Fibroblast of pulmonary artery (primary cell): Measurements from ENCODE around the gene SUSD2.
"Not testable (repeated sequence)": the region's sequence is repeated elsewhere in the genome, so short reads cannot be mapped to it uniquely, and the experiment has no call there.

Experiments
- DNase-seq: peaks from one replicate; pipeline ENCODE4 v3.0.0-alpha.2; 2010; ENCODE audit warnings: low read depth
- H3K4me3 ChIP-seq: replicated peaks from 2 replicates; pipeline ENCODE4 v1.5.1; 2011; ENCODE audit warnings: low read depth, mild to moderate bottlenecking, control low read depth, low read length, moderate library complexity
- TF ChIP-seq, protein P1 (sequence below): IDR thresholded peaks from 2 replicates; pipeline ENCODE4 v1.5.1; 2011; ENCODE audit warnings: mild to moderate bottlenecking, control low read depth, low read length, inconsistent platforms; ENCODE audit errors: missing control alignments

SUSD2 gene

DNA sequence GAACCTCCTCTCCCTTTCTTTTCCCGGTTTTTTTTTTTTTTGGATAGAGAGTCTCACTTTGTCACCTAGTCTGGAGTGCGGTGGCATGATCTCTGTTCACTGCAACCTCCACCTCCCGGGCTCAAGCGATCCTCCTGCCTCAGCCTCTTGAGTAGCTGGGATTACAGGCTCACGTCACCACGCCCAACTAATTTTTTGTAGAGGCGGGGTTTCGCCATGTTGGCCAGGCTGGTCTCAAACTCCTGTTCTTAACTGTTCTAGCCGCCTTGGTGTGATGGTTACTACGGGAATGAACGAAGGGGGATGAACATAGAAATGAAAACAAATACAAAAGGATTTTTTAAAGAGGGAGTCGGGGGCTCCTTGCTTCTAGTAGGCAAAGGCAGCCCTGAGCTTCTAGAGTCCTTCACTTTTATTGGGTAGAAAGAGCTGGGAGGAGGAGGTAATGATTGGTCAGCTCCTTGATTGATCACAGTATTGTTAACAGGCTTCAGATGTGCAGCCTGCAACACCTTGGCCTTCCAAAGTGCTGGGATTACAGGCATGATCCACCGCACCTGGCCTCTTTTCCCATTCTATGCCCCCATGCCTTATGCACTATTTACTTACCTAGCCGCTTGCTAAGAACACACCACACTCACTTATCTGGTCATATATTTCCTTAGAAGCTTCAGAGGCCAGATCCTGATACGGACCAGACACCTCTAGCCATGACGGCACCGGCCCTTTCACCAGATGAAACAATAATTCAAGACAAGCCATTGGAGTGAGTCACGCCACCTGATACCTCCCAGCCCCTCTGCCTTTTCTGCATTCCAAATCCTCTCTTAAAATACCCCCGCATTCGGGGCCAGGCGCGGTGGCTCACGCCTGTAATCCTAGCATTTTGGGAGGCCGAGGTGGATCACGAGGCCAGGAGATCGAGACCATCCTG lies 20.7 kb downstream of the SUSD2 start:
- DNase-seq = no peak
- TF ChIP-seq, protein P1, sequence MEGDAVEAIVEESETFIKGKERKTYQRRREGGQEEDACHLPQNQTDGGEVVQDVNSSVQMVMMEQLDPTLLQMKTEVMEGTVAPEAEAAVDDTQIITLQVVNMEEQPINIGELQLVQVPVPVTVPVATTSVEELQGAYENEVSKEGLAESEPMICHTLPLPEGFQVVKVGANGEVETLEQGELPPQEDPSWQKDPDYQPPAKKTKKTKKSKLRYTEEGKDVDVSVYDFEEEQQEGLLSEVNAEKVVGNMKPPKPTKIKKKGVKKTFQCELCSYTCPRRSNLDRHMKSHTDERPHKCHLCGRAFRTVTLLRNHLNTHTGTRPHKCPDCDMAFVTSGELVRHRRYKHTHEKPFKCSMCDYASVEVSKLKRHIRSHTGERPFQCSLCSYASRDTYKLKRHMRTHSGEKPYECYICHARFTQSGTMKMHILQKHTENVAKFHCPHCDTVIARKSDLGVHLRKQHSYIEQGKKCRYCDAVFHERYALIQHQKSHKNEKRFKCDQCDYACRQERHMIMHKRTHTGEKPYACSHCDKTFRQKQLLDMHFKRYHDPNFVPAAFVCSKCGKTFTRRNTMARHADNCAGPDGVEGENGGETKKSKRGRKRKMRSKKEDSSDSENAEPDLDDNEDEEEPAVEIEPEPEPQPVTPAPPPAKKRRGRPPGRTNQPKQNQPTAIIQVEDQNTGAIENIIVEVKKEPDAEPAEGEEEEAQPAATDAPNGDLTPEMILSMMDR = no peak
- H3K4me3 ChIP-seq = no peak overlapping the region

DNA sequence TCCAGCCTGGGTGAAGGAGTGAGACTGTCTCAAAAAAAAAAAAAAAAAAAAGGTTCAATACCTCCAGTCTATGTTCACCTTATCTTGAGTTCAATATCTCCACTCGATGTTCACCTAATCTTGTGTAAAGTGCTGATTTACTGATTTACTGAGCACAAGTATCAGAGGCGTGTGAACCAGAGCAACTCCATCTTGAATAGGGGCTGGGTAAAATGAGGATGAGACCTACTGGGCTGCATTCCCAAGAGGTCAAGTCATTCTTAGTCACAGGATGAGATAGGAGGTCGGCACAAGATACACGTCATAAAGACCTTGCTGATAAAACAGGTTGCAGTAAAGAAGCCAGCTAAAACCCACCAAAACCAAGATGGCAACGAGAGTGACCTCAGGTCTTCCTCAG lies 22.6 kb downstream of the SUSD2 start:
- H3K4me3 ChIP-seq, DNase-seq: not testable (repeated sequence)

DNA sequence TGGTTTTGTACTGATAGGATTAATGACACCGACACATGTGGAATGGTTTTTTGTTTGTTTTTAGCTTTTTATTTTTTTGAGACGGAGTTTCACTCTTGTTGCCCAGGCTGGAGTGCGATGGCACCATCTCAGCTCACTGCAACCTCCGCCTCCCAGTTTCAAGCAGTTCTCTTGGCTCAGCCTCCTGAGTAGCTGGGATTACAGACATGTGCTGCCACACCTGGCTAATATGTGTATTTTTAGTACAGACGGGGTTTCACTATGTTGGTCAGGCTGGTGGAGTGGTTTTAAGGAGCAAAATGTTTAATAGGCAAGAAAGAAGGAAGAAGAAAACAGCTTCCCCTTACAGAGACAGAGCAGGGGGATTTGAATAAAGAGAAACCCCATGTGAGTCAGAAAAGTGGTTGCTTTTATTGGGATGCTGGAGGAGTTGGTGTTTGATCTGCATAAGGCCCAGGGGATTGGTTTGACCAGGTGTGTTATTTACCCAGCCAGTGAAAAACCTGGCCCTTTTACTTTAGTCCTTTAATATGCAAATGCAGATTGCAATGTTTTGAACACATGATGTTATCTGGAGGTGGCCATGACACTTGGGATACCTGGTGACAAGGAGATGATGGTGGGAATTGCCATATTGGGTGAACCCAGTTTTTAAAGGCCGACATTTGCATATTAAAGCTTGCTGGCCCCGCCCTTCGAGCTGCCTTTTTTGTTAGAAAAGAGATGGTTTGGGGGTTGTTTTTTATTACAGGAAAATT lies 24.3 kb downstream of the SUSD2 start:
- TF ChIP-seq, protein P1 = no peak
- H3K4me3 ChIP-seq = no peak overlapping the region
- DNase-seq = no peak

DNA sequence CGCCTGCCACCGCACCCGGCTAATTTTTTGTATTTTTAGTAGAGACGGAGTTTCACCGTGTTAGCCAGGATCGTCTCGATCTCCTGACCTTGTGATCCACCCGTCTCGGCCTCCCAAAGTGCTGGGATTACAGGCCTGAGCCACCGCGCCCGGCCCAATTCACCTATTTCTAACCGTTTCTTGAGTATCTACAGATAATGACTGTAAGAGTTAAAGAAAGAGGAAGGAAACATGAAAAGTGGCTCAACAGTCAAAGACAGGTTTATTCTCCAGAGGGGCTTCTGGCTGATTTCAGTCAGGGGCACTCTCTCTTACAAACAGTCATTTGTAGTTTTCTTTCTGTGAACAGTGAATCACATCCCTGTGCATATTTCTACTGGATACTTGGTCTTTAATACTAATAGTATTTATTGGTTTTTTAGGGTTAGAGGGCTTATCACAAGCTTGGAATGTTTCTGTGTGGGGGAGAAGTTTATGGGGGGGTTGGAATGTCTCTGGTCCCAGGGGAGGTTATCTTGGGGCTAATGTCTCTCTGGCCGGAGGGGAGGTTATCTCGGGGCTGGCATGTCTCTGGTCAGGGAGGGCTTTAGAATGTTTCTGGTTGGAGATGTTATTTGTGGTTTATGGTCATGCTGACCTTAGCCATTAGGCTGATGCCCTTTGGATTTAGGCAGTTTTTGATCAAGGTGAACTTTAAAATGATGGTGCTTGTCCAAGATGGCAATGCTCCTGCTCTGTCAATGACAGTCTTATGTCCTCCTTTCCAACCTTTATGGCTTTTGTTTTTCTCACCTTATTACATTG lies 25.4 kb downstream of the SUSD2 start:
- DNase-seq = peak; percentile 50
- not testable (repeated sequence) for H3K4me3 ChIP-seq

DNA sequence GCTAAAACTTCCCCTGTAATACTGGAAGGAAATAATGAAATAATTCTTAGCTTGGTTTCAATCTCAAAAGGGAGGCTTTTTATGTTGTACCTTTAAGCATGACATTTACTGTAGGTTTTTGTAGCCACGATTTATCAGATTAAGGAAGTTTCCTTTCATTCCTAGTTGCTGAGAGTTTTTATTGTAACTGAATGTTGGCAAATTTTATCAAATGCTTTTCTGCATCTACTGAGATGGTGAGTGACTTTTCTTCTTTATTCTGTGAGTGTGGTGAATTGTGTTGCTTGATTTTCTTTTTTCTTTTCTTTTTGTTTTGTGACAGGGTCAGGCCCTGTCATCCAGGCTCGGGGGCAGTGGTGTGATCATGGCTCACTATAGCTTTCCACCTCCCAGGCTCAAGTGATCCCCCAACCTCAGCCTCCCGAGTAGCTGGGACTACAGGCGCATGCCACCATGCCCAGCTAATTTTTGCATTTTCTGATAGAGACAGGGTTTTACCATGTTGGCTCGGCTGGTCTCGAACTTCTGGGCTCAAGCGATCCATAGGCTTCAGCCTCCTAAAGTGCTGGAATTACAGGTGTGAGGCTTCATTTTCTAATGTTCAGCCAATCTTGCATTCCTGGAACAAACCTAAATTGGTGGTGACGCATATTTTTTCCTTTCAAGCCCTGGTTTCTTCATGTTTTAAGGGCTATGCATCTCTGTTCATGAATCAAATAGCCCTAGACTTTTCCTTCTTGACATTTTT lies 26.2 kb downstream of the SUSD2 start:
- H3K4me3 ChIP-seq = no peak overlapping the region
- peak; percentile 33 for DNase-seq
- TF ChIP-seq, protein P1 = no peak

DNA sequence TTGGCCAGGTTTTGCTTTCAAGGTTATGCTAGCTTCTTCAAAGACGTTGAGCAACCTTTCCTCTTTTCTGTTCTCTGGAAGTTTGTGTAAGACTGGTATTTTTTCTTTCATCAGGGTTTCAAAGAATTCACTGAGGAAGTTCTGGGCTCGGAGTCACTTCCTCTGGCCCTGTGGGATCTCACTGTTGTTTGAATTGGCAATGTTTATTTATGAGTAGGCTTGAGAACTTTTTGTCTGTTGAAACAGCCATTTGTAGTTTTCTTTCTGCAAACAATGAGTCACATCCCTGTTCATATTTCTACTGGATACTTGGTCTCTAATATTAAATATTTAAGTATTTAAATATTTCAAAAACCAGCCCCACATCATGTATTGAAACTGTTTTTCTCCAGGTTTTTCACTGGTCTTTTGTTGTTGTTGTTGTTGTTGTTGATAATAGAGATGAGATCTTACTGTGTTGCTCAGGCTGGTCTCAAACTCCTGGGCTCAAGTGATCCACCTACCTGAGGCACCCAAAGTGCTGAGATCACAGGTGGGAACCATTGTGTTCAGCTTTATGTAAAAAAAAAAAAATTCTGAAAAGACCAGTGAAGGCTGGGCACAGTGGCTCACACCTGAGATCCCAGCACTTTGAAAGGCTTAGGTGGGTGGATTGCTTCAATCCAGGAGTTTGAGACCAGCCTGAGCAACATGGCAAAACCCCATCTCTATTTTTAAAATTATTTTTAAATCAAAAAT lies 26.9 kb downstream of the SUSD2 start:
- TF ChIP-seq, protein P1 = no peak
- peak; percentile 99 for DNase-seq
- H3K4me3 ChIP-seq = peak overlapping the region; percentile 7

DNA sequence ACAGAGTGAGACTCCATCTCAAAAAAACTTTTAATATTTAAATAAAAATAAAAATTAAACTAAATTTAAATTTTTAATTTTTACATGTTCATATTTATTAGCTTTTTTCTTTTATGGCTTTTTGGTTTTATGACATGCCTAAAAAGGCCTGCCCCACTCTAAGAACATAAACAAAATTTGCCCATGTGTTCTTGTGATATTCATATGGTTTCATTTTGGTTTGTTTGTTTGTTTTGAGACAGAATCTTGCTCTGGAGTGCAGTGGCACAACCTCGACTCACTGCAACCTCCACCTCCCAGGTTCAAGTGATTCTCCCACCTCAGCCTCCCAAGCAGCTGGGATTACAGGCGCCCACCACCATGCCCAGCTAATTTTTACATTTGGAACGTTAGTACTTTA lies 27.7 kb downstream of the SUSD2 start:
- TF ChIP-seq, protein P1 = no peak
- H3K4me3 ChIP-seq = no peak overlapping the region

More for the DNA sequence above, 27.7 kb downstream of the SUSD2 start:
- DNase-seq = no peak
